C4-2B (cell line): ENCODE data around the gene TMEM151A.

ENCODE experiments used
- H3K27ac ChIP-seq: fragments of 450-650 bp; 2 replicates; pipeline ENCODE4 v1.5.1; 2017
- CTCF ChIP-seq: fragments of 450-650 bp; conservative IDR thresholded peaks from 2 replicates; pipeline ENCODE4 v1.5.1; 2017; ENCODE audit warnings: mild to moderate bottlenecking
- ZFX ChIP-seq: fragments of 450-650 bp; IDR thresholded peaks from 2 replicates; pipeline ENCODE4 v1.6.1; 2017

The TMEM151A gene

GRCh38 chr11:66291303-66291705 lies 390 bp upstream of the TMEM151A start:
- no peak for TF ChIP-seq CTCF
- no peak for TF ChIP-seq ZFX
- no peak overlapping the region for H3K27ac ChIP-seq

- no peak overlapping the region for H3K27ac ChIP-seq
- no peak for TF ChIP-seq CTCF
- TF ChIP-seq ZFX: no peak
These were observed 1.0 kb downstream of the TMEM151A start for GRCh38 chr11:66292543-66293332.

GRCh38 chr11:66293352-66293751 lies 1.7 kb downstream of the TMEM151A start:
- H3K27ac ChIP-seq: no peak overlapping the region
- TF ChIP-seq CTCF (no peak), ZFX (no peak)

GRCh38 chr11:66293777-66294625 lies 2.3 kb downstream of the TMEM151A start:
- no peak overlapping the region for H3K27ac ChIP-seq
- TF ChIP-seq ZFX: no peak
- no peak for TF ChIP-seq CTCF

- no peak overlapping the region for H3K27ac ChIP-seq
- TF ChIP-seq CTCF: no peak
- TF ChIP-seq ZFX: no peak
These were observed 3.2 kb downstream of the TMEM151A start for GRCh38 chr11:66294626-66295620.

GRCh38 chr11:66297610-66298009 lies 5.9 kb downstream of the TMEM151A start:
- H3K27ac ChIP-seq: no peak overlapping the region
- no peak for TF ChIP-seq ZFX
- TF ChIP-seq CTCF: no peak
